Measurements from ENCODE around the gene TMEM125.

The TMEM125 gene

GRCh38 chr1:43274125-43274803 lies 4.5 kb downstream of the TMEM125 start:
- no peak for DNase-seq (ENCODE audit: low read depth in 2 of 2)

GRCh38 chr1:43274804-43275180 lies 5.0 kb downstream of the TMEM125 start:
- no peak for DNase-seq (ENCODE audit: low read depth in 2 of 2)

- no peak for DNase-seq (ENCODE audit: low read depth in 2 of 2)
Observed at GRCh38 chr1:43275826-43276620, 6.2 kb downstream of the TMEM125 start.

GRCh38 chr1:43276673-43277072 lies 6.9 kb downstream of the TMEM125 start:
- DNase-seq (ENCODE audit: low read depth in 2 of 2) = no peak

- DNase-seq (ENCODE audit: low read depth in 2 of 2) = no peak
Observed at GRCh38 chr1:43277116-43277876, 7.5 kb downstream of the TMEM125 start.

- DNase-seq (ENCODE audit: low read depth in 2 of 2) = no peak
Observed at GRCh38 chr1:43279161-43279560, 9.4 kb downstream of the TMEM125 start.

- DNase-seq (ENCODE audit: low read depth in 2 of 2) = no peak
Observed at GRCh38 chr1:43279666-43280065, 9.9 kb downstream of the TMEM125 start.

- DNase-seq (ENCODE audit: low read depth in 2 of 2) = no peak
Observed at GRCh38 chr1:43280692-43281091, 10.9 kb downstream of the TMEM125 start.

GRCh38 chr1:43282220-43283195 lies 12.7 kb downstream of the TMEM125 start:
- no peak for DNase-seq (ENCODE audit: low read depth in 2 of 2)

GRCh38 chr1:43284065-43284464 lies 14.3 kb downstream of the TMEM125 start:
- DNase-seq (ENCODE audit: low read depth in 2 of 2) = no peak

- DNase-seq (ENCODE audit: low read depth in 2 of 2) = no peak
Observed at GRCh38 chr1:43284546-43285110, 14.8 kb downstream of the TMEM125 start.

GRCh38 chr1:43285269-43285990 lies 15.6 kb downstream of the TMEM125 start, which contains the start of gene C1orf210:
C1orf210 (minus strand) TSS chr1:43285581; CDS start chr1:43283270, 2,311 bp downstream.
- DNase-seq (ENCODE audit: low read depth in 2 of 2) = no peak

- DNase-seq (ENCODE audit: low read depth in 2 of 2) = no peak
Observed at GRCh38 chr1:43286115-43286514, 16.3 kb downstream of the TMEM125 start.

GRCh38 chr1:43286533-43286932 lies 16.8 kb downstream of the TMEM125 start:
- no peak for DNase-seq (ENCODE audit: low read depth in 2 of 2)

- no peak for DNase-seq (ENCODE audit: low read depth in 2 of 2)
Observed at GRCh38 chr1:43288058-43288784, 18.4 kb downstream of the TMEM125 start.

- DNase-seq (ENCODE audit: low read depth in 2 of 2) = no peak
Observed at GRCh38 chr1:43288785-43289706, 19.3 kb downstream of the TMEM125 start.

GRCh38 chr1:43292216-43292615 lies 22.4 kb downstream of the TMEM125 start:
- DNase-seq (ENCODE audit: low read depth in 2 of 2) = no peak

- DNase-seq (ENCODE audit: low read depth in 2 of 2) = no peak
Observed at GRCh38 chr1:43292679-43293078, 22.9 kb downstream of the TMEM125 start.

Data from stimulated activated CD8-positive, alpha-beta memory T cell treated with anti-CD3 and anti-CD28 coated beads, Interleukin-7, amount 100 ng/mL, for 1 hour (primary cell).